ENCODE results near the gene EPN3. TPM values are rescaled to one million over a fixed set of nuclear protein-coding genes. Genes with fewer than 3 reads are reported as not detected.
A peak's percentile ranks its signal among the peaks of the same experiment; 100 is the strongest.

EPN3 gene
- total RNA-seq, 2 donors from 2014 or later, result not detected

DNA sequence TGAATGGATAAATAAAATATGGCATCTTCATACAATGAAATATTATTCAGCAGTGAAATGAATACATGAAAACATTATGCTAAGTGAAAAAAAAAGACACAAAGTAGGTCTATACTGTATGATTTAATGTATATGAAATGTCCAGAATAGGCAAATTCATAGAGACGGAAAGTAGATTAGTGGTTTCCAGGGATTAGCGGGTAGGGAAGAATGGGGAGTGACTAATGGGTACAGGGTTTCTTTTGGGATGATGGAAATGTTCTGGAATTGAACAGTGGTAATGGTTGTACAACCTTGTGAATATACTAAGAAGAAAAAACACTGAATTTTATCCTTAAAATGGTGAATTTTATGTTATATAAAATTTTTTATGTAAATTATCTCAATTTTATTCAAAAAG is 32.8 kb upstream of the EPN3 start:
- Mint-ChIP-seq H3K4me1 (ENCODE audit: low read depth) (peaks cover 16% of the 10 kb centered on the region), H3K9me3 (no peaks in the 10 kb centered on the region), H3K4me3 (no peak overlapping the region), H3K27ac (no peak overlapping the region), H3K36me3 (ENCODE audit: insufficient read depth in 2 of 2) (no peaks in the 10 kb centered on the region), H3K27me3 (ENCODE audit: low read depth) (no peaks in the 10 kb centered on the region)
- no peak for DNase-seq
- no peak for ATAC-seq (replicated peaks in 1 of 2)

GRCh38 chr17:50501054-50501453 is 31.5 kb upstream of the EPN3 start:
- Mint-ChIP-seq H3K27me3 (ENCODE audit: low read depth) (no peaks in the 10 kb centered on the region), H3K9me3 (no peaks in the 10 kb centered on the region), H3K4me1 (ENCODE audit: low read depth) (peaks cover 20% of the 10 kb centered on the region), H3K27ac (no peak overlapping the region), H3K4me3 (no peak overlapping the region), H3K36me3 (ENCODE audit: insufficient read depth in 2 of 2) (no peaks in the 10 kb centered on the region)
- ATAC-seq (replicated peaks in 1 of 2), result no peak
- DNase-seq, result peak in 1 of 2 donors; percentile 38

- Mint-ChIP-seq H3K9me3 (no peaks in the 10 kb centered on the region), H3K4me3 (no peak overlapping the region), H3K27ac (no peak overlapping the region), H3K27me3 (ENCODE audit: low read depth) (no peaks in the 10 kb centered on the region), H3K4me1 (ENCODE audit: low read depth) (peaks cover 21% of the 10 kb centered on the region), H3K36me3 (ENCODE audit: insufficient read depth in 2 of 2) (no peaks in the 10 kb centered on the region)
- ATAC-seq (replicated peaks in 1 of 2), result peak; percentile 30 to 38
- no peak for DNase-seq
Measured at GRCh38 chr17:50502301-50502990, 30.1 kb upstream of the EPN3 start.

DNA sequence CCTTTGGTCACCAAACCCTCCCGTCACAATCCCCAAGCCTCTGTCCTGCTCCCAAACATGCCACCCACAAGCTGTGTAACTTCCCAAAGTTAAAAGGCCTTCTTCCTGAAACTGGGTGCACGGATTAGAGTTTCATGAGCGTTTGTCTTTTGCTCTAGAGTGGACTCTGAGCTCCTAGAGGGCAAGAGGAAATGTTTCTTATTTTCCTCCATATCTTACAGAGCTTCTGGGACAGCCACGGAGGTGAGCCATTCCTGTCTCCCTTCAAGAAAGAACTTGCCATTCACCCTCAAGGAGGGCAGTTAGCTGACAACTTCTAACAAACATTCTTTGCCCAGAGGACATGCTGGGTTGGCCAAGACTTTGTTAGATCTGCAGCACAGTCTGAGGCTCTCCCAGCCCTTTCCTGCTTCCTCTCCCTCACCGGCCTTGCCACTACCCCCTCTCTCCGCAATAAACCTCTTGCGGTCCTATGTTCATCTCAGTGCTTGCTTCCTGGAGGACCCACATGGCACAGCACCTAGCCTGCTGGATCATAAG is 26.9 kb upstream of the EPN3 start:
- DNase-seq, result no peak
- Mint-ChIP-seq H3K4me1 (ENCODE audit: low read depth) (peaks cover 47% of the 10 kb centered on the region), H3K27ac (no peak overlapping the region), H3K9me3 (no peaks in the 10 kb centered on the region), H3K36me3 (ENCODE audit: insufficient read depth in 2 of 2) (no peaks in the 10 kb centered on the region), H3K27me3 (ENCODE audit: low read depth) (no peaks in the 10 kb centered on the region), H3K4me3 (no peak overlapping the region)
- no peak for ATAC-seq (replicated peaks in 1 of 2)

GRCh38 chr17:50506298-50506697 is 26.2 kb upstream of the EPN3 start:
- H3K4me1 Mint-ChIP-seq (ENCODE audit: low read depth), result peaks cover 53% of the 10 kb centered on the region
- DNase-seq (no peak), ATAC-seq (replicated peaks in 1 of 2) (no peak)
- no peaks in the 10 kb centered on the region for H3K27me3 Mint-ChIP-seq (ENCODE audit: low read depth)
- no peaks in the 10 kb centered on the region for H3K9me3 Mint-ChIP-seq
- H3K27ac Mint-ChIP-seq, result no peak overlapping the region
- H3K4me3 Mint-ChIP-seq, result no peak overlapping the region
- no peaks in the 10 kb centered on the region for H3K36me3 Mint-ChIP-seq (ENCODE audit: insufficient read depth in 2 of 2)

GRCh38 chr17:50507871-50508572 is 24.5 kb upstream of the EPN3 start, which contains the start of gene MYCBPAP:
MYCBPAP (plus strand) TSS chr17:50508439; CDS start chr17:50508675, 236 bp downstream.
- Mint-ChIP-seq H3K4me3 (peak within 1 kb of the TSS; percentile 93 to 96), H3K27ac (peak within 1 kb of the TSS; percentile 58), H3K27me3 (ENCODE audit: low read depth) (no peaks in the 10 kb centered on the region), H3K9me3 (no peaks in the 10 kb centered on the region), H3K4me1 (ENCODE audit: low read depth) (peaks cover 66% of the 10 kb centered on the region), H3K36me3 (ENCODE audit: insufficient read depth in 2 of 2) (no peaks in the 10 kb centered on the region)
- DNase-seq (peak; percentile 87 to 91), ATAC-seq (replicated peaks in 1 of 2) (peak; percentile 71 to 75)

GRCh38 chr17:50508573-50509460 is 23.7 kb upstream of the EPN3 start:
- Mint-ChIP-seq H3K4me1 (ENCODE audit: low read depth) (peaks cover 59% of the 10 kb centered on the region), H3K27me3 (ENCODE audit: low read depth) (no peaks in the 10 kb centered on the region)
- ATAC-seq (replicated peaks in 1 of 2), result no peak

DNA sequence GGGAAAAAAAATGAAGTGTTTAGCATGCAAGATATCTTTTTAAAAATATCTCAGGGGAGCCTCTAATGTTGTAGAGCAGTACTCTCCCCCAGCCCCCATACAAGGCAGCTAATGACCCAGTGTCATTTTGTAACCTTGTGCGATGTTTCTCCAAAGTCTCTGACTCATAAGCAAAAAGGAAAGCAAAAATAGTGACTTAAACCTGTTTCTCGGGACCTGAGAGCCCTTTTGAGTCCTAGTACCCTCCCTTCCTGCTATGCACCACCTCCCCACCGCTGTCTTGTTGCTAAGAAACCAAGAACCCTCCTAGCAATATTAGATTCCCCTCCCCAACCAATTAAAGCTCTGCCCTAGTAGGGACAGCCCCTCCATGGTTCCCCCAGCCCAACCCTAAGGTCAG is 21.5 kb upstream of the EPN3 start:
- H3K9me3 Mint-ChIP-seq, result no peaks in the 10 kb centered on the region
- H3K27me3 Mint-ChIP-seq (ENCODE audit: low read depth), result no peaks in the 10 kb centered on the region
- DNase-seq (peak; percentile 68 to 75), ATAC-seq (replicated peaks in 1 of 2) (peak; percentile 78 to 80)
- H3K27ac Mint-ChIP-seq, result peak overlapping the region; percentile 29
- H3K4me1 Mint-ChIP-seq (ENCODE audit: low read depth), result peaks cover 55% of the 10 kb centered on the region
- peak overlapping the region; percentile 50 to 75 for H3K4me3 Mint-ChIP-seq
- H3K36me3 Mint-ChIP-seq (ENCODE audit: insufficient read depth in 2 of 2), result no peaks in the 10 kb centered on the region

More at GRCh38 chr17:50508573-50509460, 23.7 kb upstream of the EPN3 start:
- Mint-ChIP-seq H3K36me3 (ENCODE audit: insufficient read depth in 2 of 2) (no peaks in the 10 kb centered on the region), H3K27ac (peak overlapping the region; percentile 54), H3K9me3 (no peaks in the 10 kb centered on the region), H3K4me3 (peak overlapping the region; percentile 93 to 96)
- no peak for DNase-seq

DNA sequence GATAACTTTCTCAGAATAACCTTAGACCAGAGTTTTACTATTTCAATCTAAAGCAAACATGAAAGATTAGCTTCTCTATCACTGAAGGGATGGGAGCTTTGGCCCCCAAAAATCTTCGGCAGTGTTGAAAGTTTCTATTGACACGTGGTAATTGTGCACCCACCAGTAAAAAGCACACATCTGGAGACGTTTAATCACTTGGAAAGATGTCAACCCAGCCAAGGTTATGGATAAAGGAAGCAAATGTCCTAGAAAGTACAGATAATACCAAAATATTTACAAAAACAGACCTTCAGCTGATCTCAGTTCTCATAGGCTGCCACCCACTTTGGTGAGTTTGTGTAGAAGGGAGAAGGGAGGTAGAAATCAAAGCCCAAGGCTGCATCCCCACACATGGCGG is 19.0 kb upstream of the EPN3 start:
- H3K36me3 Mint-ChIP-seq (ENCODE audit: insufficient read depth in 2 of 2), result no peaks in the 10 kb centered on the region
- H3K4me3 Mint-ChIP-seq, result no peak overlapping the region
- H3K4me1 Mint-ChIP-seq (ENCODE audit: low read depth), result peaks cover 58% of the 10 kb centered on the region
- no peaks in the 10 kb centered on the region for H3K27me3 Mint-ChIP-seq (ENCODE audit: low read depth)
- H3K9me3 Mint-ChIP-seq, result no peaks in the 10 kb centered on the region
- ATAC-seq (replicated peaks in 1 of 2) (no peak), DNase-seq (no peak)
- no peak overlapping the region for H3K27ac Mint-ChIP-seq

DNA sequence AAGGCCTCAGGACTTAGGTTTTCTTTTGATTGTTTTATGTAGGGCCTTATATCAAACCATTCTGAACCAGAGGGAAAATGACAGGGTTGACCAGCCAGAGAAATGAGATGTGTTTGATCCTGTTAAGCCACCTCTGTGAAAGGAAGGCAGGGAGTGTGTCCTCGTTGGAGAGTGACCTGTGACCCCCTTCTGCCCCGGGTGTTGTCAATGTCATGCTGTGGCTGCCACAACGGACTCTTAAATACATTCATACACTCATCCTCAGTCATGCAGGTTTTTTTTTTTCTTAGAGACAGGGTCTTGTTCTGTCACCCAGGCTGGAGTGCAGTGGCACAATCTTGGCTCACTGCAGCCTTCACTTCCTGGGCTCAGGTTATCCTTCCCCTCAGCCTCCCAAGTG is 18.1 kb upstream of the EPN3 start:
- H3K9me3 Mint-ChIP-seq, result no peaks in the 10 kb centered on the region
- no peak for DNase-seq
- no peaks in the 10 kb centered on the region for H3K36me3 Mint-ChIP-seq (ENCODE audit: insufficient read depth in 2 of 2)
- no peak overlapping the region for H3K27ac Mint-ChIP-seq
- no peak overlapping the region for H3K4me3 Mint-ChIP-seq
- H3K27me3 Mint-ChIP-seq (ENCODE audit: low read depth), result no peaks in the 10 kb centered on the region
- H3K4me1 Mint-ChIP-seq (ENCODE audit: low read depth), result peaks cover 50% of the 10 kb centered on the region
- ATAC-seq (replicated peaks in 1 of 2), result no peak

GRCh38 chr17:50514936-50515702 is 17.4 kb upstream of the EPN3 start:
- DNase-seq (no peak), ATAC-seq (replicated peaks in 1 of 2) (no peak)
- H3K36me3 Mint-ChIP-seq (ENCODE audit: insufficient read depth in 2 of 2), result no peaks in the 10 kb centered on the region
- H3K4me3 Mint-ChIP-seq, result no peak overlapping the region
- H3K9me3 Mint-ChIP-seq, result no peaks in the 10 kb centered on the region
- H3K27ac Mint-ChIP-seq, result no peak overlapping the region
- H3K4me1 Mint-ChIP-seq (ENCODE audit: low read depth), result peaks cover 42% of the 10 kb centered on the region
- no peaks in the 10 kb centered on the region for H3K27me3 Mint-ChIP-seq (ENCODE audit: low read depth)

DNA sequence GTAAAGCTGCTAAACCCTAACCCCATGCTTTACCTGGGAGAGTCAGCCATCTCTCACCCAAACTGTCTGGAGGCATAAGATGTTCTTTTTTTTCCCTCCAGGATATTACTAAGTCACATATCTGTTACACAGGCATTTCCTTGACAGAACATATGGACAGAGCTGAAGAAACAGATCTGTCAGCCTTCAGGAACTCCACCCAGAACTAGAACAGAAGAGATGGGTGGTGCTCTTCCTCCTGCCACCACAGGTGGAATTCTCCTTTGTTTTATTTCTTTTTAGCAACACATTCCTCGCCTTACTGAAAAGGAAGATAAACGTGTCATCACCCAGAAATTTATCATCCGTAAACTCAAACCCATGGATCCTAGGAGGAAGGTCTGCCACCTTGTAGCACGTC is 15.5 kb upstream of the EPN3 start:
- H3K27me3 Mint-ChIP-seq (ENCODE audit: low read depth), result no peaks in the 10 kb centered on the region
- peaks cover 24% of the 10 kb centered on the region for H3K4me1 Mint-ChIP-seq (ENCODE audit: low read depth)
- no peaks in the 10 kb centered on the region for H3K36me3 Mint-ChIP-seq (ENCODE audit: insufficient read depth in 2 of 2)
- DNase-seq (no peak), ATAC-seq (replicated peaks in 1 of 2) (no peak)
- no peak overlapping the region for H3K27ac Mint-ChIP-seq
- no peak overlapping the region for H3K4me3 Mint-ChIP-seq
- no peaks in the 10 kb centered on the region for H3K9me3 Mint-ChIP-seq

Data from activated T-cell treated with anti-CD3 and anti-CD28 coated beads, Interleukin-2, amount 50 U/mL, for 72 hours (primary cell).